DND-41 (cell line): ENCODE measurements around the gene CLCN2.

Experiments used
- ATAC-seq: fragments of 200-7000 bp; cut with Tn5 transposase; 3 replicates; pipeline ENCODE4 v1.9.1; 2021; ENCODE audit warnings: low read depth; ENCODE audit not compliant: insufficient read depth
- DNase-seq: peaks from one replicate; pipeline ENCODE4 v3.0.0-alpha.2; 2020
- H2AFZ ChIP-seq: 2 replicates; pipeline ENCODE4 v1.6.0; 2012; ENCODE audit warnings: low read depth, low read length
- H3K27ac ChIP-seq: 2 replicates; pipeline ENCODE4 v1.5.1; 2012; ENCODE audit warnings: low read length, inconsistent platforms
- H3K27me3 ChIP-seq: fragments of 200-600 bp; sonication (generic); 2 replicates; pipeline ENCODE4 v1.6.0; 2012; ENCODE audit warnings: low read length, mild to moderate bottlenecking, inconsistent platforms; ENCODE audit not compliant: insufficient read depth, poor library complexity
- H3K36me3 ChIP-seq: 2 replicates; pipeline ENCODE4 v1.5.1; 2012; ENCODE audit warnings: low read length, inconsistent platforms; ENCODE audit not compliant: insufficient read depth
- H3K4me1 ChIP-seq: 2 replicates; pipeline ENCODE4 v1.5.1; 2012; ENCODE audit warnings: mild to moderate bottlenecking, low read length; ENCODE audit not compliant: insufficient read depth
- H3K4me2 ChIP-seq: 2 replicates; pipeline ENCODE4 v1.6.0; 2012; ENCODE audit warnings: mild to moderate bottlenecking, moderate library complexity, low read length, inconsistent platforms; ENCODE audit not compliant: insufficient read depth
- H3K4me3 ChIP-seq, 2 experiments: fragments of 200-600 bp in 1 of 2; shearing (Covaris generic) in 1 of 2; 2 replicates each; pipeline ENCODE4 v1.5.1; 2012 to 2016; ENCODE audit warnings: inconsistent platforms in 2 of 2, low read length in 2 of 2, mild to moderate bottlenecking in 2 of 2, low read depth in 1 of 2, moderate library complexity in 1 of 2
- H3K79me2 ChIP-seq: 2 replicates; pipeline ENCODE4 v1.6.0; 2012; ENCODE audit warnings: low read length, inconsistent platforms; ENCODE audit not compliant: insufficient read depth
- H3K9ac ChIP-seq: 2 replicates; pipeline ENCODE4 v1.6.0; 2012; ENCODE audit warnings: low read depth, mild to moderate bottlenecking, inconsistent platforms, low read length, moderate library complexity
- H3K9me3 ChIP-seq: 2 replicates; pipeline ENCODE4 v1.5.1; 2012; ENCODE audit warnings: low read length, moderate library complexity, mild to moderate bottlenecking, inconsistent platforms; ENCODE audit not compliant: insufficient read depth, severe bottlenecking
- H4K20me1 ChIP-seq: 2 replicates; pipeline ENCODE4 v1.6.0; 2012; ENCODE audit warnings: low read length; ENCODE audit not compliant: insufficient read depth
- EZH2 ChIP-seq: IDR thresholded peaks from 3 replicates; pipeline ENCODE4 v1.6.1; 2012; ENCODE audit warnings: borderline replicate concordance, low read depth, mild to moderate bottlenecking, moderate library complexity, low read length, inconsistent platforms; ENCODE audit not compliant: severe bottlenecking
- TF ChIP-seq, protein P1 (sequence below): IDR thresholded peaks from 2 replicates; pipeline ENCODE4 v1.5.1; 2012; ENCODE audit warnings: borderline replicate concordance, low read length, moderate library complexity, mild to moderate bottlenecking; ENCODE audit not compliant: poor library complexity, severe bottlenecking; ENCODE audit errors: extremely low read depth

The CLCN2 gene

DNA sequence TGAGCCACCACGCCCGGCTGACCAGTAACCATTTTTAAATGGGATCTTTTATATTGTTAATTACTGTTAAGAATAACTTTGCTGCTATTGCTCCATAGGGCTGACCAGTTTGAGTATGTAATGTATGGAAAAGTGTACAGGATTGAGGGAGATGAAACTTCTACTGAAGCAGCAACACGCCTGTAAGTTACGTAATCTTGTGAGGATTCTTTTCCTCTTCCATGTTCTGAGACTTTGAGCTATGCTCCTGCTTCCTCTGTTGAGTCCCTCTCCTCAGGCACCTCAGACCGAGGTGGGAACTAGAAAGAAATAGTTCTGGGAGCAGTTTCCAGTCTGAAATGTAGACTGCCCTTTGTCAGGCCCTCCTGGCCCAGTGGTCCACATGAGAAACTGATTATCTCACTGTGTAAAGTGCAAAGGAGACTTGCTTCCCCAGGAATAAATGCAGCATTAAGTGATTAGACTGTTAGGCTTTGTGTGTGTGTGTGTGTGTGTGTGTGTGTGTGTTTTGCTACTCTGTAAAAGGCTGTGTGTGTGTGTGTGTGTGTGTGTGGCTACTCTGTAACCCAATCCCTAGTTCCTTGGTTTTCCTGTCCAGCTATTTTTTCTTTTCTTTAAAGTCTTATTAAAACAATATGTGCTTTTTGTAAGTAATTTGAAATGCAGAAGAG is 5.3 kb upstream of the CLCN2 start:
- Histone ChIP-seq H3K4me1 (peaks cover 19% of the 10 kb centered on the region), H3K79me2 (peaks cover 33% of the 10 kb centered on the region), H3K9ac (no peak overlapping the region), H3K9me3 (no peaks in the 10 kb centered on the region), H3K27me3 (no peaks in the 10 kb centered on the region), H4K20me1 (peaks cover 18% of the 10 kb centered on the region; the same call in 1 of the 2 replicates), H2AFZ (no peak overlapping the region), H3K4me2 (peak overlapping the region; percentile 6; the same call in 1 of the 2 replicates), H3K27ac (no peak overlapping the region), H3K4me3 (no peak overlapping the region), H3K36me3 (peaks cover 42% of the 10 kb centered on the region)
- ATAC-seq: no peak
- no peak for DNase-seq
- TF ChIP-seq, protein P1, sequence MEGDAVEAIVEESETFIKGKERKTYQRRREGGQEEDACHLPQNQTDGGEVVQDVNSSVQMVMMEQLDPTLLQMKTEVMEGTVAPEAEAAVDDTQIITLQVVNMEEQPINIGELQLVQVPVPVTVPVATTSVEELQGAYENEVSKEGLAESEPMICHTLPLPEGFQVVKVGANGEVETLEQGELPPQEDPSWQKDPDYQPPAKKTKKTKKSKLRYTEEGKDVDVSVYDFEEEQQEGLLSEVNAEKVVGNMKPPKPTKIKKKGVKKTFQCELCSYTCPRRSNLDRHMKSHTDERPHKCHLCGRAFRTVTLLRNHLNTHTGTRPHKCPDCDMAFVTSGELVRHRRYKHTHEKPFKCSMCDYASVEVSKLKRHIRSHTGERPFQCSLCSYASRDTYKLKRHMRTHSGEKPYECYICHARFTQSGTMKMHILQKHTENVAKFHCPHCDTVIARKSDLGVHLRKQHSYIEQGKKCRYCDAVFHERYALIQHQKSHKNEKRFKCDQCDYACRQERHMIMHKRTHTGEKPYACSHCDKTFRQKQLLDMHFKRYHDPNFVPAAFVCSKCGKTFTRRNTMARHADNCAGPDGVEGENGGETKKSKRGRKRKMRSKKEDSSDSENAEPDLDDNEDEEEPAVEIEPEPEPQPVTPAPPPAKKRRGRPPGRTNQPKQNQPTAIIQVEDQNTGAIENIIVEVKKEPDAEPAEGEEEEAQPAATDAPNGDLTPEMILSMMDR: no peak
- no peak for TF ChIP-seq EZH2

DNA sequence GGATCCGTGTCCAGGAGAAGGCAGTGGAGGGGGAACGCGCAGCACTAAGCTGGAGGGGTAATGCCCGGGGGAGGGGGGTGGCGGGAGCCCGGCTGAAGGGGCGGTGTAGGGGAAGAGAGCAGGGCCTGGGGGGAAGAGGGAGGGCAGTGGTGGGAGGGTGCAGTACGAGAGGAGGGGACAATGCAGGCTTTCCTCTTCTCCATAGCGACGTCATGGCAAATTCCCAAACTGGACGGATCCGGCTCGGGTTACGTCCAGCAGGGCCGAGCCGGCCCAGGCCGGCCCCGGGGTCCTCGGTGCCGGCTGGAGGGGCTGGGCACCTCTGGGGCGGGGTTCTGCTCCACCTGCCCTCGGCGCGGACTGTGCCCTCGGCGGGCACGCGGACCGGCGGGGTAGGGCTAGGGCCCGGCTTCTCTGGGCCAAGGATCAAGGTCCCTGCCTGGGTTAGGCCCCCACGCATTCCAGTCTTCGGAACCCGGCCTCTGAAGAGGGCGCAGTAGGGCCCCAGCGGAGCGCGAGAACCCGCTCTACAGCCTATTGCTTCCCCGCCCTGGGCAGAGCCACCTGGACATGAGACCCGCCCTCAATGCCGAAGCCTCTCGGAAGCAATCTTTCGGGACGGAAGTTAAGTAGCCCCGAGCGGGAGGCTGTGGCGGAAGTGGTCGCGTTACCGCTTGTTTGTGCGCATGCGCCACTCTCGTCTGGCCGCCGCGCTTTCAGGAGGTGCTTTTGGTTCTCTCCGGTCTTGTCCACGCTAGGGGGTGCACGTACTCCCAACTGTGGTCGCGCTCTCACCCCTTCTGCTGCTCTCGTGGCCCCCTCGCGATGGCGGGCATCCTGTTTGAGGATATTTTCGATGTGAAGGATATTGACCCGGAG is 1.5 kb upstream of the CLCN2 start:
- peaks cover 30% of the 10 kb centered on the region for H4K20me1 ChIP-seq
- ATAC-seq: peak; percentile 83
- peak overlapping the region; percentile 43 to 95 for H3K4me3 ChIP-seq
- peak overlapping the region; percentile 87 for H3K4me2 ChIP-seq
- peaks cover 27% of the 10 kb centered on the region for H3K36me3 ChIP-seq
- DNase-seq: peak; percentile 96
- H2AFZ ChIP-seq: peak overlapping the region; percentile 96
- H3K27ac ChIP-seq: peak overlapping the region; percentile 88
- H3K9me3 ChIP-seq: no peaks in the 10 kb centered on the region
- peak overlapping the region; percentile 89 for H3K9ac ChIP-seq
- H3K79me2 ChIP-seq: peaks cover 39% of the 10 kb centered on the region
- TF ChIP-seq, protein P1: peak; percentile 75
- TF ChIP-seq EZH2: no peak
- H3K4me1 ChIP-seq: peaks cover 34% of the 10 kb centered on the region
- no peaks in the 10 kb centered on the region for H3K27me3 ChIP-seq

DNA sequence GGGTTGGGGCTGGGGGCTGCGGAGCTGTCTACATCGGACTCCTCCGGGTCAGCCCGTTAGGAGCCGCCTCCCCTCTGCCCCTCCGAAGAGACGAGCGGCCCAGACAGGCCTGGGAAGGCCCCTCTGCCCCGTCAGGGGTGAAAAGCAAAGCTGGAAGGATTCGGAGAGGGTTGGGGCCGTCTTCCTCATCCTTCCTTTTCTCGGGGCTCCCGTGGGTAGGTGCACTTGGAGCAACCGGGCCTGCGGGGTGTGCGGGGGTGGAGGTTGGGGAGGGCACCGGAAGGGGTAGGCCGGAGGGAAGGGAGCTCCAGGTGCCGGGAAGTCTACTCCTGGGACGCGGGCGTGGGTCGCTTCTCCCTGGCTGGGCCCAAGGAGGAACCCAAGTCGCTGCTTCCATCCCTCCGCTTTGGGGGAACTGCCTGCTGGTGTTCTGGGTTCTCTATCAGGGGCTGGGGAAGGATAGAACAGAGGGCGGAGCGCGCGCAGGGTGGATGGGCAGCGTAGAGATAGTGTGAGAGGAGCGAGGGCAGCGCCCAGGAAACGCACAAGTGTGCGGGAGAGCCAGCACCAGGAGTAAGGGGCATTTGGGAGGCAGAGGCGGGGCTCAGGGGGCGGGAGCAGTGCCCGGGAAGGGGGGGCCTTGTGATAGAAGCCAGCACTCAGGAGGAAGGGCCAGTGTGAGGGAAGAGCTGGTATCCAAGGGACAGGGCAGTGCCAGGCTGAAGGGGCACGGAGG is 695 bp upstream of the CLCN2 start:
- DNase-seq (peak; percentile 60), ATAC-seq (peak; percentile 20)
- peak overlapping the region; percentile 96 for H2AFZ ChIP-seq
- TF ChIP-seq, protein P1: no peak
- no peak for TF ChIP-seq EZH2
- H3K4me3 ChIP-seq: peak overlapping the region; percentile 43 to 95
- H3K27ac ChIP-seq: peak overlapping the region; percentile 88
- H3K36me3 ChIP-seq: peaks cover 21% of the 10 kb centered on the region
- H3K9ac ChIP-seq: peak overlapping the region; percentile 89
- peak overlapping the region; percentile 87 for H3K4me2 ChIP-seq
- no peaks in the 10 kb centered on the region for H3K27me3 ChIP-seq
- H3K9me3 ChIP-seq: no peaks in the 10 kb centered on the region
- H3K79me2 ChIP-seq: peaks cover 39% of the 10 kb centered on the region
- H3K4me1 ChIP-seq: peaks cover 34% of the 10 kb centered on the region
- peaks cover 27% of the 10 kb centered on the region for H4K20me1 ChIP-seq
